Neutrophil (primary cell): Measurements from ENCODE around the gene SLC39A11.
"Not testable (repeated sequence)": the region's sequence is repeated elsewhere in the genome, so short reads cannot be mapped to it uniquely, and the experiment has no call there.

ENCODE experiments used
- H3K27ac ChIP-seq: fragments of 200-600 bp; sonication (generic); 2 replicates; pipeline ENCODE4 v1.5.1; 2016; ENCODE audit warnings: mild to moderate bottlenecking, moderate library complexity
- H3K27me3 ChIP-seq: fragments of 200-600 bp; sonication (generic); 2 replicates; pipeline ENCODE4 v1.6.0; 2016; ENCODE audit warnings: mild to moderate bottlenecking
- H3K36me3 ChIP-seq: fragments of 200-600 bp; sonication (generic); 2 replicates; pipeline ENCODE4 v1.5.1; 2017
- H3K4me1 ChIP-seq, 2 experiments: fragments of 200-600 bp in 1 of 2; sonication (generic) in 1 of 2; 1 replicate in 1 of 2; 2 replicates in 1 of 2; pipeline versions ENCODE4 v1.5.1 to v1.6.1; 2013 to 2016; ENCODE audit warnings: low read depth in 1 of 2, low read length in 1 of 2, mild to moderate bottlenecking in 1 of 2, moderate library complexity in 1 of 2; ENCODE audit not compliant: control insufficient read depth in 1 of 2, insufficient read depth in 1 of 2
- H3K4me3 ChIP-seq, 2 experiments: fragments of 200-600 bp in 1 of 2; sonication (generic) in 1 of 2; 1 replicate in 1 of 2; 2 replicates in 1 of 2; pipeline ENCODE4 v1.5.1; 2013 to 2016; ENCODE audit warnings: low read depth in 1 of 2, low read length in 1 of 2, mild to moderate bottlenecking in 1 of 2, moderate library complexity in 1 of 2
- H3K9me3 ChIP-seq: fragments of 200-600 bp; sonication (generic); 2 replicates; pipeline ENCODE4 v1.5.1; 2016
- CTCF ChIP-seq: fragments of 200-600 bp; sonication (generic); IDR thresholded peaks from 2 replicates; pipeline ENCODE4 v1.5.1; 2016; ENCODE audit warnings: antibody characterized with exemption

Gene SLC39A11

GRCh38 chr17:72903522-72903921 is 189.0 kb downstream of the SLC39A11 start:
- Histone ChIP-seq H3K9me3 (no peaks in the 10 kb centered on the region), H3K27me3 (no peaks in the 10 kb centered on the region), H3K27ac (no peak overlapping the region), H3K4me3 (no peak overlapping the region), H3K36me3 (peaks cover 34% of the 10 kb centered on the region), H3K4me1 (no peaks in the 10 kb centered on the region)
- no peak for TF ChIP-seq CTCF

GRCh38 chr17:72901657-72902056 is 190.8 kb downstream of the SLC39A11 start:
- Histone ChIP-seq H3K27ac (no peak overlapping the region), H3K4me3 (no peak overlapping the region), H3K9me3 (no peaks in the 10 kb centered on the region), H3K36me3 (peaks cover 27% of the 10 kb centered on the region), H3K4me1 (no peaks in the 10 kb centered on the region), H3K27me3 (no peaks in the 10 kb centered on the region)
- no peak for TF ChIP-seq CTCF

GRCh38 chr17:72901083-72901482 is 191.4 kb downstream of the SLC39A11 start:
- no peaks in the 10 kb centered on the region for H3K27me3 ChIP-seq
- no peak overlapping the region for H3K4me3 ChIP-seq
- TF ChIP-seq CTCF = no peak
- H3K36me3 ChIP-seq = peaks cover 21% of the 10 kb centered on the region
- no peak overlapping the region for H3K27ac ChIP-seq
- no peaks in the 10 kb centered on the region for H3K9me3 ChIP-seq
- H3K4me1 ChIP-seq = no peaks in the 10 kb centered on the region

- Histone ChIP-seq H3K4me3 (no peak overlapping the region), H3K36me3 (peaks cover 20% of the 10 kb centered on the region), H3K4me1 (no peaks in the 10 kb centered on the region), H3K9me3 (no peaks in the 10 kb centered on the region), H3K27ac (no peak overlapping the region), H3K27me3 (no peaks in the 10 kb centered on the region)
- TF ChIP-seq CTCF = no peak
These were observed 191.9 kb downstream of the SLC39A11 start for GRCh38 chr17:72900654-72900971.

- Histone ChIP-seq H3K27ac (no peak overlapping the region), H3K36me3 (peaks cover 20% of the 10 kb centered on the region), H3K4me3 (no peak overlapping the region), H3K4me1 (no peaks in the 10 kb centered on the region), H3K9me3 (no peaks in the 10 kb centered on the region), H3K27me3 (no peaks in the 10 kb centered on the region)
- TF ChIP-seq CTCF = no peak
These were observed 193.8 kb downstream of the SLC39A11 start for GRCh38 chr17:72898725-72899124.

- H3K4me3 ChIP-seq, H3K4me1 ChIP-seq, H3K27ac ChIP-seq, H3K9me3 ChIP-seq, H3K27me3 ChIP-seq: not testable (repeated sequence)
- H3K36me3 ChIP-seq = peaks cover 15% of the 10 kb centered on the region
These were observed 196.2 kb downstream of the SLC39A11 start for GRCh38 chr17:72896288-72896687.
